ENCODE measurements around the gene WDR20. TPM values are rescaled to one million over a fixed set of nuclear protein-coding genes. Genes with fewer than 3 reads are reported as not detected.

Gene WDR20
- total RNA-seq, 1 experiment from 2014 or later, result 23.7 TPM

DNA sequence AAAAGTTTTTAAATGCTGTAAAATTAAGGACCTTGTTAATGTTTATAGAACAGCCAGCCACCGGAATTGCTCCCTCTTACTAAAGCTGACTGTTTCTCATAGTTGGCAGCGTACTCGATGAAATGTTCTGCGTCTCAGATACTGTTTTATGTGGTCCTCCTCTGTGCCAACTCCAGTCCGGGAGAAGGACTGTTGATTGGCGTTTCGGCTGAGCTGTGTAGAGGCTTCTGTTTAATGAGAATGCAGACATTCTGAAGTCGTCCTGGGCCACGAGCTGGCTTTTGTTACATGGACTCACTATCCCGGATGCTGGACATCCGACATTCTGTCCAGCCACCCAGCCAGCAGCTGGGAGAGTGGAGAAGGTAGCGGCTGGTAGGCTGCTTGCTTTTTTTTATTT is 75.4 kb downstream of the WDR20 start:
- Histone ChIP-seq H3K27me3 (ENCODE audit: low read length) (no peaks in the 10 kb centered on the region), H3F3A (ENCODE audit: low read length, unreplicated experiment) (peaks cover 5% of the 10 kb centered on the region), H3K4me1 (ENCODE audit: insufficient read depth, low read length) (peaks cover 31% of the 10 kb centered on the region), H3K9me3 (ENCODE audit: low read length) (no peaks in the 10 kb centered on the region), H3K9me2 (replicated peaks; ENCODE audit: low read length) (no peaks in the 10 kb centered on the region), H3K4me2 (ENCODE audit: low read length) (peak overlapping the region; percentile 66), H3K79me2 (ENCODE audit: low read length) (peaks cover 54% of the 10 kb centered on the region), H2AFZ (ENCODE audit: low read length) (peak overlapping the region; percentile 9; the same call in 1 of the 2 replicates), H3K9ac (ENCODE audit: low read length) (peak overlapping the region; percentile 46), H4K20me1 (ENCODE audit: low read length) (no peaks in the 10 kb centered on the region), H3K4me3 (ENCODE audit: low read length) (peak overlapping the region; percentile 36; the same call in 1 of the 2 replicates), H3K36me3 (ENCODE audit: low read depth, low read length) (0 out of 2 replicates have a peak, but pooled peaks cover 4% of the 10 kb centered on the region), H3K27ac (ENCODE audit: low read length) (peak overlapping the region; percentile 78)
- no TSS peak for BruUV-seq (replicated peaks)
- DNase-seq (peak; percentile 82), ATAC-seq (peak; percentile 89)
- intact Hi-C loops (cut with micrococcal nuclease), result no loop called here
- TF ChIP-seq CTCF (conservative IDR thresholded peaks at IDR 0.05; ENCODE audit: low read depth, low read length) (no peak), EZH2phosphoT487 (IDR thresholded peaks at IDR 0.05; ENCODE audit: borderline replicate concordance, low read length) (no peak), EZH2 (IDR thresholded peaks at IDR 0.05; ENCODE audit: low read length, unreplicated experiment) (no peak)
- ChIA-PET POLR2A (ENCODE audit: unreplicated experiment) (interaction anchor here (0.5 to 0.7 kb wide), 3 partner anchors 100 to 259 kb away, joined by 3 to 6 read pairs (median 5); no protein-coding TSS in a partner anchor), CTCF (interaction anchor here (0.5 to 1.4 kb wide), 4 partner anchors 60 to 1950 kb away, joined by 3 to 9 read pairs (median 4); no protein-coding TSS in a partner anchor)

GRCh38 chr14:102215576-102216250 is 76.0 kb downstream of the WDR20 start:
- no peaks in the 10 kb centered on the region for H4K20me1 ChIP-seq (ENCODE audit: low read length)
- no peaks in the 10 kb centered on the region for H3K9me3 ChIP-seq (ENCODE audit: low read length)
- DNase-seq (peak; percentile 61), ATAC-seq (peak; percentile 60)
- H3K27ac ChIP-seq (ENCODE audit: low read length), result peak overlapping the region; percentile 78
- H3K9me2 ChIP-seq (replicated peaks; ENCODE audit: low read length), result no peaks in the 10 kb centered on the region
- no TSS peak for BruUV-seq (replicated peaks)
- TF ChIP-seq CTCF (conservative IDR thresholded peaks at IDR 0.05; ENCODE audit: low read depth, low read length) (no peak), EZH2 (IDR thresholded peaks at IDR 0.05; ENCODE audit: low read length, unreplicated experiment) (no peak), EZH2phosphoT487 (IDR thresholded peaks at IDR 0.05; ENCODE audit: borderline replicate concordance, low read length) (no peak)
- H3K79me2 ChIP-seq (ENCODE audit: low read length), result peaks cover 53% of the 10 kb centered on the region
- H3K4me3 ChIP-seq (ENCODE audit: low read length), result peak overlapping the region; percentile 36; the same call in 1 of the 2 replicates
- no peaks in the 10 kb centered on the region for H3K27me3 ChIP-seq (ENCODE audit: low read length)
- CTCF ChIA-PET, result interaction anchor here (0.5 to 1.4 kb wide), 2 partner anchors 59 to 98 kb away, joined by 3 to 9 read pairs; no protein-coding TSS in a partner anchor
- peak overlapping the region; percentile 66 for H3K4me2 ChIP-seq (ENCODE audit: low read length)
- peak overlapping the region; percentile 44 for H3K9ac ChIP-seq (ENCODE audit: low read length)
- POLR2A ChIA-PET (ENCODE audit: unreplicated experiment), result no interaction called here
- intact Hi-C loops (cut with micrococcal nuclease), result no loop called here
- H3K4me1 ChIP-seq (ENCODE audit: insufficient read depth, low read length), result peaks cover 37% of the 10 kb centered on the region
- H2AFZ ChIP-seq (ENCODE audit: low read length), result 0 out of 2 replicates have a peak overlapping the region, but pooled peaks have one; percentile 9
- peaks cover 5% of the 10 kb centered on the region for H3F3A ChIP-seq (ENCODE audit: low read length, unreplicated experiment)
- H3K36me3 ChIP-seq (ENCODE audit: low read depth, low read length), result 0 out of 2 replicates have a peak, but pooled peaks cover 4% of the 10 kb centered on the region

DNA sequence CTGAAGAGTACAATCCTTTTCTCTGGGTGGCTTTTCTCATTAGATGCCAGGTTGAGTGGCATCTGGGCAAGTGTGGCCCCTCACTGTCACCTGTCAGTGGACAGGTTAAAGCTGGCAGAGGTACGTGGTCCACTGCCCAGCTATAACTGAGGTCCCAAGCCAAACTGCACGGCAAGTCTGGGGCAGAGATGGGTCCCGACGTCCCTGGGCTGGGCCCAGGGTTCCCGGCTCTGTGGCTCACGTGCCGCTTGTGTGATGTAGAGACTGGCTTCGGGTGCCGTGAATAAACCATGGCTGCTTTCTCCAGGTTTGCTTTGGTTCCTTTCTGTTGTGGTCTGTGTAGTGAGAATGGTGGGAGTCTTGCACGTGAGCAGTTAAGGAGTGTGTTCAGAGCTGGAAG is 77.7 kb downstream of the WDR20 start:
- Histone ChIP-seq H3K4me3 (ENCODE audit: low read length) (no peak overlapping the region), H3K9me2 (replicated peaks; ENCODE audit: low read length) (no peaks in the 10 kb centered on the region), H3K27ac (ENCODE audit: low read length) (no peak overlapping the region), H3K9ac (ENCODE audit: low read length) (no peak overlapping the region), H3K9me3 (ENCODE audit: low read length) (no peaks in the 10 kb centered on the region), H3K36me3 (ENCODE audit: low read depth, low read length) (0 out of 2 replicates have a peak, but pooled peaks cover 4% of the 10 kb centered on the region), H3K4me1 (ENCODE audit: insufficient read depth, low read length) (peaks cover 48% of the 10 kb centered on the region), H3K4me2 (ENCODE audit: low read length) (no peak overlapping the region), H3F3A (ENCODE audit: low read length, unreplicated experiment) (peaks cover 11% of the 10 kb centered on the region), H4K20me1 (ENCODE audit: low read length) (no peaks in the 10 kb centered on the region), H3K27me3 (ENCODE audit: low read length) (no peaks in the 10 kb centered on the region), H3K79me2 (ENCODE audit: low read length) (peaks cover 53% of the 10 kb centered on the region), H2AFZ (ENCODE audit: low read length) (no peak overlapping the region)
- CTCF ChIA-PET, result no interaction called here
- TF ChIP-seq CTCF (conservative IDR thresholded peaks at IDR 0.05; ENCODE audit: low read depth, low read length), result no peak
- no peak for TF ChIP-seq EZH2 (IDR thresholded peaks at IDR 0.05; ENCODE audit: low read length, unreplicated experiment)
- no peak for TF ChIP-seq EZH2phosphoT487 (IDR thresholded peaks at IDR 0.05; ENCODE audit: borderline replicate concordance, low read length)
- DNase-seq (no peak), ATAC-seq (no peak)
- intact Hi-C loops (cut with micrococcal nuclease), result no loop called here
- BruUV-seq (replicated peaks), result no TSS peak
- POLR2A ChIA-PET (ENCODE audit: unreplicated experiment), result no interaction called here
